GM12891 (cell line): ENCODE results near the gene AKT1.

ENCODE experiments used
- POLR2A ChIP-seq: IDR thresholded peaks from 2 replicates; pipeline ENCODE4 v1.6.1; 2011; ENCODE audit warnings: low read depth, low read length, control low read depth
- POLR2AphosphoS5 ChIP-seq: IDR thresholded peaks from 2 replicates; pipeline ENCODE4 v1.6.1; 2011; ENCODE audit warnings: low read depth, low read length, control low read depth
- TAF1 ChIP-seq: IDR thresholded peaks from 2 replicates; pipeline ENCODE4 v1.6.1; 2011; ENCODE audit warnings: low read depth, low read length, control low read depth

GRCh38 chr14:104804481-104805325 is 9.2 kb upstream of the AKT1 start:
- TF ChIP-seq TAF1 (no peak), POLR2AphosphoS5 (no peak), POLR2A (no peak)
